ENCODE measurements around the gene SORCS2. TPM values are rescaled to one million over a fixed set of nuclear protein-coding genes. Genes with fewer than 3 reads are reported as not detected.

Gene SORCS2
- polyA plus RNA-seq, 3 donors = 0.46 to 0.55 TPM; not detected in 1

DNA sequence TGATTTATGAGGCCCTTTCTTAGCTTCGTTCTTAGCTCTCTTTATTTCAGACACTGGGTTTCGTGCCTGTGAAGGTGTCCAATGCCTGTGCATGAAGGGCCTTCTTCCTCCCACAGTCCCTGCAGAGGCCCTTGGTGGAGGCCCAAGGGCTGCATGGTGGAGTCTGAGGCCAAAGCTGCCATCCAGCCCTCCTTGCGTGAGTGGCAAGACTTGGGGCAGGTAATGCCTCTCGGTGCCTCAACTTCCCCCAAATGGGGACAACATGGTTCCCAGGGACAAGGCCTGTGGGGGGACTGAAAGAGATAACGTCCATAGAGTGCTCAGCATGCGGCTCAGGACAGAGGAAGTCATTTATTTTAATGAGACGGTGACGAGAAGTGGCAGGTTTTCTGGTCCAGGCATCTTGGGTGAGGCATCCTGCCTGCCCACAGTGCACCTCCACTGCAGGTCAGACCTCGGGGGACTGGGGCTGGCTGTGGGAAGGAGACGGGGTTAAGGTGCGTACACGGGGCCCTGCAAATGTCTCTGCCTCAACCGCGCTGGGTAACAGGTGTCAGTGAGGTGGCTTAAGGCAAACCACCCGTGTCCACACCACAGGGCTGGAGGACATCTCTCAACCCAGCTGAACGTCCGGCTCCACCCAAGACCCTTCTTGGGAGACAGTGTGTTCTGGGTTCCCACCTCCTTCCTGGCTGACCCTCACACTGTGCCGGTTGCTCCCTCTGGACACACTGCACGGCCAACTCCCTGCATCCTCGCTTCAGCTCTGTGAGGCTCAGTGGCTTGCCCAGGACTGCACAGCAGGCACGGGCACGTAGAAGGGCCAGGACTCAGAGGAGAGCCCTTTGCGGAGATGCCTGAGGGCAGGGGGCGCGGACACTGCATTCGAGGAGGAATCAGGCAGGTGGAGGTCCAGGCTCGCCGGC is 191.9 kb downstream of the SORCS2 start:
- Histone ChIP-seq H3K4me3 (replicated peaks in 1 of 3; ENCODE audit: low read depth in 2 of 3, low read length in 3 of 3) (no peak overlapping the region), H3K27me3 (ENCODE audit: control insufficient read depth in 2 of 2, insufficient read depth in 2 of 2, low read length in 2 of 2) (no peaks in the 10 kb centered on the region), H3K9me3 (replicated peaks in 1 of 2; ENCODE audit: control insufficient read depth in 1 of 2, insufficient read depth in 1 of 2, low read length in 2 of 2) (peaks cover 5 to 7% of the 10 kb centered on the region in 2 donors), H3K4me2 (replicated peaks; ENCODE audit: extremely low read depth, low read length, poor library complexity, severe bottlenecking) (no peak overlapping the region), H2AFZ (ENCODE audit: insufficient read depth, low read depth, low read length, poor library complexity, severe bottlenecking) (no peak overlapping the region), H3K27ac (ENCODE audit: low read depth in 1 of 2, low read length in 2 of 2) (no peak overlapping the region), H3K79me2 (ENCODE audit: insufficient read depth, low read length) (no peaks in the 10 kb centered on the region), H3K4me1 (ENCODE audit: control insufficient read depth in 1 of 2, insufficient read depth in 2 of 2, low read length in 2 of 2) (no peaks in the 10 kb centered on the region), H4K20me1 (ENCODE audit: insufficient read depth, low read length) (no peaks in the 10 kb centered on the region), H3K9ac (ENCODE audit: insufficient read depth, low read length, poor library complexity, severe bottlenecking) (no peak overlapping the region), H3K36me3 (replicated peaks in 1 of 2; ENCODE audit: control insufficient read depth in 1 of 2, insufficient read depth in 2 of 2, low read length in 2 of 2) (no peaks in the 10 kb centered on the region)
- Mint-ChIP-seq H3K27ac (no peak overlapping the region), H3K4me3 (no peak overlapping the region), H3K36me3 (no peaks in the 10 kb centered on the region), H3K4me1 (no peaks in the 10 kb centered on the region), H3K27me3 (ENCODE audit: low read depth in 3 of 3) (peaks cover 0 to 5% (median 3%) of the 10 kb centered on the region in 3 donors), H3K9me3 (peaks cover 0 to 9% (median 2%) of the 10 kb centered on the region in 7 donors)
- WGBS (ENCODE audit: insufficient coverage) = 82% methylated on average over 27 of the region's 28 CpGs
- no peak for TF ChIP-seq CTCF (IDR thresholded peaks at IDR 0.05)
- DNase-seq = no peak
- intact Hi-C loops (cut with micrococcal nuclease) = no loop called here

GRCh38 chr4:7384929-7385890 is 192.9 kb downstream of the SORCS2 start:
- Mint-ChIP-seq H3K27me3 (ENCODE audit: low read depth in 3 of 3) (peaks cover 0 to 5% (median 5%) of the 10 kb centered on the region in 3 donors), H3K27ac (peak overlapping the region in 1 of 7 donors; percentile 35), H3K36me3 (no peaks in the 10 kb centered on the region), H3K4me1 (no peaks in the 10 kb centered on the region), H3K9me3 (peaks cover 0 to 9% (median 2%) of the 10 kb centered on the region in 7 donors), H3K4me3 (no peak overlapping the region)
- DNase-seq = no peak
- intact Hi-C loops (cut with micrococcal nuclease) = no loop called here
- no peaks in the 10 kb centered on the region for H3K79me2 ChIP-seq (ENCODE audit: insufficient read depth, low read length)
- no peak overlapping the region for H3K4me2 ChIP-seq (replicated peaks; ENCODE audit: extremely low read depth, low read length, poor library complexity, severe bottlenecking)
- WGBS (ENCODE audit: insufficient coverage) = 64% methylated on average over 8 of the region's 12 CpGs
- no peaks in the 10 kb centered on the region for H3K4me1 ChIP-seq (ENCODE audit: control insufficient read depth in 1 of 2, insufficient read depth in 2 of 2, low read length in 2 of 2)
- H4K20me1 ChIP-seq (ENCODE audit: insufficient read depth, low read length) = no peaks in the 10 kb centered on the region
- H3K27ac ChIP-seq (ENCODE audit: low read depth in 1 of 2, low read length in 2 of 2) = no peak overlapping the region
- no peak overlapping the region for H3K9ac ChIP-seq (ENCODE audit: insufficient read depth, low read length, poor library complexity, severe bottlenecking)
- no peaks in the 10 kb centered on the region for H3K36me3 ChIP-seq (replicated peaks in 1 of 2; ENCODE audit: control insufficient read depth in 1 of 2, insufficient read depth in 2 of 2, low read length in 2 of 2)
- no peak overlapping the region for H3K4me3 ChIP-seq (replicated peaks in 1 of 3; ENCODE audit: low read depth in 2 of 3, low read length in 3 of 3)
- H2AFZ ChIP-seq (ENCODE audit: insufficient read depth, low read depth, low read length, poor library complexity, severe bottlenecking) = no peak overlapping the region
- no peak for TF ChIP-seq CTCF (IDR thresholded peaks at IDR 0.05)
- H3K27me3 ChIP-seq (ENCODE audit: control insufficient read depth in 2 of 2, insufficient read depth in 2 of 2, low read length in 2 of 2) = no peaks in the 10 kb centered on the region
- H3K9me3 ChIP-seq (replicated peaks in 1 of 2; ENCODE audit: control insufficient read depth in 1 of 2, insufficient read depth in 1 of 2, low read length in 2 of 2) = peaks cover 5 to 7% of the 10 kb centered on the region in 2 donors

Measured in CD14-positive monocyte (primary cell).